GM21360 (cell line): ENCODE data around the gene THBS4.
"Not testable (repeated sequence)": the region's sequence is repeated elsewhere in the genome, so short reads cannot be mapped to it uniquely, and the experiment has no call there.

Source experiments
- ATAC-seq: cut with Tn5 transposase; IDR thresholded peaks from one replicate; pipeline ENCODE4 v1.9.1; 2021; ENCODE audit warnings: mild to moderate bottlenecking, moderate library complexity; ENCODE audit not compliant: unreplicated experiment

THBS4 gene

DNA sequence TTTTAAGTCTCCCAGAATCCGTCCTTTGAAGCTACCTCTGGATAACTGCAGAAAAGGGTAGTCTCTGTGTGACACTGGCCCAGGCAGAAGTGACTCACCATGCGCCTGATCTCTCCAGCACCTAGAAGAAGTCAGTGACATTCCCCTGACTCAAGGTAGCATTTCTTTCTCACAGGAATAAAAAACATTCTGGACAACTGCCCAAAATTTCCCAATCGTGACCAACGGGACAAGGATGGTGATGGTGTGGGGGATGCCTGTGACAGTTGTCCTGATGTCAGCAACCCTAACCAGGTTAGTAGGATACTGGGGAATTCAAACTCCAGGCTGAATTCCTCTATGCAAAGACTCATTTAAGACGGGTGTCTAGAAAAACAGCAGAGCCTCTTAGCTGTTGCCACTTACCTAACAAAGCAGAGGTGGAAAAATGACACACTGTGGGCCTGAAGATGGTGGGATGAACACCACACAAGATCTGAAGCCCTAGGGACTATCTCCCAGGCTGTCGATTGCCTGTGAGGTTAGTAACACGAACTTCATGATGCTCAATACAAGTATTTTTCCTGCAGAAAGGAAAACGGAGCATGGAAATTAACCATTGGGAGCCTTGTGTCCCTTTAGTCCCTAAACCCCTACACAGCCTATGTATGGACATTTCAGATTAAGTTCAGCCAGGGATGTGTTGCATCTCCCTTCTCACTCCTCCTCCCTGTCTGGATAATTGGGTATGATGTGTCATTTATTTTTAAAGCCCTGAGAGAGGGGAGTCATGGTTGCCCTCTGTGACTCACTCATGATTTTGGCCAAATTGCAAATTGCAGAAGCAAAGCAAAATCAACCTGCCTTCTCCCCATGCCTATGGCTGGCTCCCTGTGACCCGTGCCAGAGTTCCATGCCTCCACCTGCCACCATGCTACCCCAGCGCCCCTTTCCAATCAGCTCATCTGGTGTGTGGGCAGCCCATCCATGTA, 37.2 kb downstream of the THBS4 start:
- ATAC-seq: no peak

GRCh38 chr5:80076131-80077050, 41.2 kb downstream of the THBS4 start:
- no peak for ATAC-seq

DNA sequence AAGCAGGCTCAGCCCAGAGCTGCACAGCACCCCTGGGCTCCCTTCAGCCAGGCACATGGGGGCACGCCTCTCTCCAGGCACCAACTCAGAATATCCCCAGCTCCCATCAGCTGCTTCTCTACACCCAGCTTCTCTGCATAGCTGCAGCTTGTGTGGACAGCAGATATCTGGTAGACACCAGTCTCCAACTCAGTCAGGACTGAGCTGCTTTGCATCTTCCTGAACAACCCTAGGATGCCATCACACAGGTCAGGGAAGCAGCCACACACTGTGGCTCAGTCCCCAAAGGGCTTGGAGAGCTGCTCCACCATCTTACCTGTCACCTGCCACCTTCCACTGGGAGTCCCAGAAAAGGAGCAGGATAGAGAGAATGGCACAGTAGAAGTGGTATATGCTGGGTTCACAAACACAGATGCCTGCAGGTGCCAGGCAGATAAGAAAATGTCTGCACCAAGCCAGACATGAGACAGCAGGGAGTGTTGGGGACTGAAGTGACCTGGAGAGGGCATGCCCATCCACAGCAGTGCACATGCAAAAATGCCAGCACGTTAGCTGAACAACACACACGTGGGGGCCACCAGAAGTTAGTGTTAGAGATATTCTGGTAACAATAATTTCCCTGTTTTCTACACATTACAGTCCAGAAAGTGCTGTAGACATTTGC, 42.0 kb downstream of the THBS4 start:
- no peak for ATAC-seq

- no peak for ATAC-seq
These were observed 43.8 kb downstream of the THBS4 start for GRCh38 chr5:80078921-80079320.

DNA sequence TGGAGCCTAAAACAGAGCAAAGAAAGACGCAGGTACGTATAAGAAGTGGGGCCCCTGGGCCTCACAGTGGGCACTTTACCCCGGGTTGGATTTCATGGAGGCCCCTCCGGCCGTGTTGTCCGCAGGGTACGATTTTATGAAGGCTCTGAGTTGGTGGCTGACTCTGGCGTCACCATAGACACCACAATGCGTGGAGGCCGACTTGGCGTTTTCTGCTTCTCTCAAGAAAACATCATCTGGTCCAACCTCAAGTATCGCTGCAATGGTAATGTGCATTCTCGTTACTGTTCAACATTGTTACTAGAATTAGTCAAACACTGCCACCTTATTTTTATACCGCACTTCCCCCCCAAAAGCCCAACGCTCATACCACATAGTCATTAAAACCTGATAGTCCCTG, 47.1 kb downstream of the THBS4 start:
- ATAC-seq: no peak

DNA sequence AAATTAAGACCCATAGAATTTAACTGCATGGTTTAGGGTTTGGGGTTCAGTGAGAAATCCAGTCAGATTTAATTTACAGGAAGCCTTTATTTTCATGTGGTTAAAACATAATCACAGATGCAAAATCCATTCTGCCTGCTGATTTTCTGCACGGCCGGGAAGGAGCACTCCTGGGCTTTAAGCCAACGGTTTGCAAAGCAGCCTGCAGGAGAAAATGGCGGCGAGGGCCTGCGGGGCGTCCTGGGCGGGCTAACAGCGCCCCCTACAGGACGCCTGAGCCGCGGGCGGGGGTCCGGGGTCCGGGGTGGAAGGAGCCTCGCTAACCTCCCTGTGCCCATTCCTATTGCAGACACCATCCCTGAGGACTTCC, 47.6 kb downstream of the THBS4 start:
- no peak for ATAC-seq

DNA sequence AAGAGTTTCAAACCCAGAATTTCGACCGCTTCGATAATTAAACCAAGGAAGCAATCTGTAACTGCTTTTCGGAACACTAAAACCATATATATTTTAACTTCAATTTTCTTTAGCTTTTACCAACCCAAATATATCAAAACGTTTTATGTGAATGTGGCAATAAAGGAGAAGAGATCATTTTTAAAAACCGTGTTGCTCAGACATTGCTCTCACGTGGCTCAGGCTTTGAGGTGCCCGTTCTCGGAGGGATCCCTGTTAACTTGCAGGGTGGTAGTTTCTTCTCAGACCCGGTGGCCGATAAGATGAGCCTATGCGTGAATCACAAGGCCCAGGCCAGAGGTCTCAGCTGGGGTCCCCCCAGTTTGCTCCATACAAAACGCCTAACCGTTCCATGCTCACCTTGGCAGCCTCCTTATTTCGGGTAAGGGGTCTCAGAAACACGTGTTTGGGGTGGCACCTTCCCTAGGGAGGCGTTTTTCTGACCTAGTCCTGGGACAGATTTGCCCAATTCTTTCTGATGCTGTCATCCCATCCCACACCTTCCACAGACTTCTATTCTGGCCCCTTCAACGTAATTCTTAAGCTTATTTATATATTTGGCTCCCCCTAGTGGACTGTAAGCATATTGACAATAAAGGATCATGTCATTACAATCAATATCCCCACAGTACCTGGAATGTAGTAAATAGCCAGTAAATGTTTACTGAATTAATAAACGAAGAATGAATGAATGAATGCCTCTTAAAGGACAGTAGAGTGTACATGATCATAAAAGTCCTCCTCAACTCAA, 48.1 kb downstream of the THBS4 start:
- peak; percentile 53 for ATAC-seq

DNA sequence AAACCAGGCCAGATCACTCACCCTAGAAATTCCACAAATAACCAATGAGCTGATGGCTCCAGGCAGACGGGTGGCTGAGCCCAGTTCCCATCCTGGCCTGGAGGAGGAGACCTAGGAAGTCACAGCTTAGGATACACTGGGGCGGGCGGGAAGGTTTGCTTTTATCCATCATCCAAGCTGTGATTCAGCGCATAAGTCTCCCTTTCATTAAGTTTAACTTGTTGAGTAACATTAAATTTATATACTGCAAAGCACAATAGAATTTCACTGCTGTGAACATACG, 55.7 kb downstream of the THBS4 start:
- ATAC-seq: no peak

DNA sequence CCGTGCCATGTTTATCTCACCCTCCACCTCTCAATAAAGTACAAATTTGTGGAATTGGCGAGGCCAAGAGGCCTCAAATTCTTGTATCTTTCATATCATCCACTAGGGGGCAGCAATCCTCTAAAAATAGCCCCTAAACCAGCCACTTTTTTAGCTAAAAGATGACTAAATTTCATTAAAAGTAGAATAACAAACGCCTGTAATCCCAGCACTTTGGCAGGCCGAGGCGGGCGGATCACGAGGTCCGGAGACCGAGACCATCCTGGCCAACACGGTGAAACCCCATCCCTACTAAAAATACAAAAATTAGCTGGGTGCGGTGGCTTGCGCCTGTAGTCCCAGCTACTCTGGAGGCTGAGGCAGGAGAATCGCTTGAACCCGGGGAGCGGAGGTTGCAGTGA, 56.6 kb downstream of the THBS4 start:
- not testable (repeated sequence) for ATAC-seq

- ATAC-seq: no peak
These were observed 57.4 kb downstream of the THBS4 start for GRCh38 chr5:80092486-80093107.

GRCh38 chr5:80093796-80094195, 58.6 kb downstream of the THBS4 start:
- no peak for ATAC-seq

DNA sequence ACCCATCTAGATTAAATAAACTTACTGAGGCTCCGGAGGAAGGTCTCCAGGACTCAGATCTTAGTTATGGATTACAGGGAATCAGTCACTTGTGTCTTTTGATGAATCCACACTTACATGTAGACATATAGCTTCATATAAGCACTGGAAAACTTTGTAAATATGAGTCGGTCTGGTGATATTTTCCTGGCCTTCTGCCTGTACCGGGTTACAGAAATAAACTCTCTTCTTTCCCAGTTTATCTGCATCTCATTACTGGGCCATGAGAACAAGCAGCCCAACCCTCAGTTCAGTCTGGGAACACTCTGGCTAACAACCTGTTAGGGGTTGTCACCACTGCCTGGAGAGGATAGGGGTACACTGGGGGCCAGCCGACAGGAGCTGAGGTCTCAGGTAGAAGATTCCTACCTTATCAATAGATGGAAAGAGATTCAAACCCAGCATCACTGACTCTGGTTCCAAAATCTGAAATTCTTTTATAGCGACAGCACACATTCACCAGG, 59.1 kb downstream of the THBS4 start:
- no peak for ATAC-seq

- no peak for ATAC-seq
These were observed 62.3 kb downstream of the THBS4 start for GRCh38 chr5:80097451-80097850.

DNA sequence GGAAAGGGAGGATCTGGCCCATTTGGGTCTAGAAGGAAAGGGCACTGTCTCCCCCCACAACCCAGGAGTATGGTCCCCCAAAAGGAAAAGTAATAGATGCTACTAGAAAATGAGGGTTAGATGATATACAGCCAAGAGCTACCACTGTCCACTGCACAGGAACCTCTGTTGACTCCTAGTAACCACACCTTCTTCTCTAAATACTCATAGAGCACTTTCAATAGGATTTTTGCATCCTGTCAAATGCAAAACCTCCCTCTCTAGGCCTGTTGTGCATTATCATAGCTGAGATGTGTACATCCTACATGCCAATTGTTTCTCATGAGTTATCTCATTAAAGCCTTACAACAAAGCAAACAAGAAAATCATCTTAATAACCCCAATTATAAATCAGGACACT, 66.8 kb downstream of the THBS4 start:
- no peak for ATAC-seq

- no peak for ATAC-seq
These were observed 68.2 kb downstream of the THBS4 start for GRCh38 chr5:80103371-80103770.

DNA sequence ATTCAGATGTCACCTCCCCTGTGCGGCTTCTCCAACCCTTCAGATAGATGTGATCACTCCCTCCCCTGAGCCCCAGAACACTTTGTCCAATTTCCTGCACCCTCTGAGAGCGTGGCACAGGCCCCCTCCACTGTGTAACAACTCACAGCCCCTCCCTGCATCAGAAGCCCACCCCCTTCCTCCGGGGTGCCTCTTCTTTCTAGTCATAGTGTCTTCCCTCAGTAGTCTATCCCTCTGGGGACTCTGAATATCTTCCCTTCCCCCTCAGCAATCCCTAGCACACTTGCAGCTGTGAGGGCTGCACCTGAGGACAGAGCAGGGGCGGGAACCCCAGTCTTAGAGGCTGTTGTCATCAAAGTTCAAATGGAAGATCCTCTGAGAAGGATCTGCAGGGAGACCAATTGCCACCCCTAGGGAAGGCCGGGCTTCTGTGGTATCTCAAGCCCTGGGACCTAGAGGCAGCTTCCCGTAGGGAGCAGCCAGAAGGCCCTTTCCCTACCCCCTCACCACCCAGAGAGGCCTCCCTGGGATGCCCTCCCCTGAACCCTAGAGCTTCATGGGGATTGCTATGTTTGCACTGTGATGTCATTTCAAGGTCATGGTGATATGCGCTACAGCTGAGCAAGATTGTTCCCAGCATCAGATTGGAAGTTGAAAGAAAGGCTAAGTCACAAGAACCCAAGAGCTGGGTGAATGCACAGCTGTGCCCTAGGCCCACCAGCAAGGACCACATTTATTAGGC, 70.7 kb downstream of the THBS4 start:
- ATAC-seq: no peak

GRCh38 chr5:80106916-80107315, 71.8 kb downstream of the THBS4 start:
- no peak for ATAC-seq

- ATAC-seq: no peak
These were observed 74.7 kb downstream of the THBS4 start for GRCh38 chr5:80109646-80110478.
